ENCODE measurements around the gene PXMP4.
A peak's percentile ranks its signal among the peaks of the same experiment; 100 is the strongest.
"Not testable (repeated sequence)": the region's sequence is repeated elsewhere in the genome, so short reads cannot be mapped to it uniquely, and the experiment has no call there.

PXMP4 gene

GRCh38 chr20:33701629-33702450, 18.3 kb downstream of the PXMP4 start:
- DNase-seq: no peak

- not testable (repeated sequence) for DNase-seq
Measured at GRCh38 chr20:33700696-33701441, 19.2 kb downstream of the PXMP4 start.

GRCh38 chr20:33698966-33699365, 21.1 kb downstream of the PXMP4 start:
- not testable (repeated sequence) for DNase-seq

GRCh38 chr20:33697129-33697528, 23.0 kb downstream of the PXMP4 start:
- no peak for DNase-seq

- DNase-seq: no peak
Measured at GRCh38 chr20:33696448-33696847, 23.7 kb downstream of the PXMP4 start.

- DNase-seq: no peak
Measured at GRCh38 chr20:33694639-33695012, 25.5 kb downstream of the PXMP4 start.

GRCh38 chr20:33693741-33694638, 26.1 kb downstream of the PXMP4 start:
- no peak for DNase-seq

GRCh38 chr20:33693289-33693688, 26.8 kb downstream of the PXMP4 start:
- no peak for DNase-seq

GRCh38 chr20:33689973-33690372, 30.1 kb downstream of the PXMP4 start:
- DNase-seq: peak; percentile 31 to 44

GRCh38 chr20:33689493-33689892, 30.6 kb downstream of the PXMP4 start:
- DNase-seq: no peak

- DNase-seq: no peak
Measured at GRCh38 chr20:33688938-33689424, 31.1 kb downstream of the PXMP4 start.

- DNase-seq: no peak
Measured at GRCh38 chr20:33687993-33688937, 31.8 kb downstream of the PXMP4 start.

- no peak for DNase-seq
Measured at GRCh38 chr20:33687370-33687915, 32.7 kb downstream of the PXMP4 start.

- DNase-seq: no peak
Measured at GRCh38 chr20:33686984-33687366, 33.1 kb downstream of the PXMP4 start.

GRCh38 chr20:33686100-33686983, 33.8 kb downstream of the PXMP4 start, which contains the start of gene E2F1:
TSS of gene E2F1 (minus strand) at chr20:33686385. CDS start at chr20:33686264, 121 bp downstream.
- DNase-seq: peak; percentile 92

GRCh38 chr20:33685328-33686099, 34.6 kb downstream of the PXMP4 start:
- no peak for DNase-seq

- no peak for DNase-seq
Measured at GRCh38 chr20:33684533-33685327, 35.4 kb downstream of the PXMP4 start.

- DNase-seq: no peak
Measured at GRCh38 chr20:33681728-33682353, 38.3 kb downstream of the PXMP4 start.

Measured in activated CD4-positive, alpha-beta T cell treated with anti-CD3 and anti-CD28 coated beads for 4 hours (primary cell).